A673 (cell line): ENCODE results near the gene RIMKLB. TPM values are rescaled to one million over a fixed set of nuclear protein-coding genes. Genes with fewer than 3 reads are reported as not detected.
"Not testable (repeated sequence)": the region's sequence is repeated elsewhere in the genome, so short reads cannot be mapped to it uniquely, and the experiment has no call there.

Experiments
- BruUV-seq: library from RNA; stranded (reverse); fragments of 400-500 nt; replicated peaks from 2 replicates; lab custom pipeline; 2021; lab: Mats Ljungman, UMichigan
- CTCF ChIA-PET: fragments of 300-600 bp; sonication (Branson Sonifier 250); formaldehyde crosslinking; loops from one replicate; lab custom pipeline; 2022; ENCODE audit warnings: antibody characterized with exemption; lab: Charles Lee
- POLR2A ChIA-PET: fragments of 300-600 bp; sonication (Branson Sonifier 250); formaldehyde crosslinking; loops from one replicate; lab custom pipeline; 2022; ENCODE audit warnings: antibody characterized with exemption; ENCODE audit not compliant: low non-redundant PET; lab: Charles Lee
- DNase-seq: peaks from one replicate; pipeline ENCODE4 v3.0.0-alpha.2; 2015; ENCODE audit warnings: low spot score
- H3K27ac ChIP-seq: fragments of 200-600 bp; sonication (generic); 2 replicates; pipeline ENCODE4 v1.5.1; 2016; ENCODE audit warnings: mixed run types, low read depth, mild to moderate bottlenecking, mixed read lengths, antibody characterized with exemption, low read length; ENCODE audit not compliant: poor library complexity, severe bottlenecking
- H3K27me3 ChIP-seq: fragments of 200-600 bp; sonication (generic); replicated peaks from 2 replicates; pipeline ENCODE4 v1.6.1; 2017; ENCODE audit warnings: mixed run types, low read depth, mild to moderate bottlenecking, mixed read lengths, antibody characterized with exemption, low read length; ENCODE audit not compliant: insufficient read depth, poor library complexity
- H3K36me3 ChIP-seq: fragments of 200-600 bp; sonication (generic); 2 replicates; pipeline ENCODE4 v1.6.1; 2016; ENCODE audit warnings: mixed run types, mild to moderate bottlenecking, mixed read lengths, antibody characterized with exemption, low read length; ENCODE audit not compliant: insufficient read depth, poor library complexity, severe bottlenecking
- H3K4me1 ChIP-seq: fragments of 200-600 bp; sonication (generic); 2 replicates; pipeline ENCODE4 v1.6.1; 2017; ENCODE audit warnings: mixed run types, mild to moderate bottlenecking, mixed read lengths, antibody characterized with exemption, low read length; ENCODE audit not compliant: insufficient read depth, poor library complexity, severe bottlenecking
- H3K4me3 ChIP-seq: fragments of 200-600 bp; sonication (generic); 2 replicates; pipeline ENCODE4 v1.5.1; 2016; ENCODE audit warnings: low read depth, mixed run types, mild to moderate bottlenecking, mixed read lengths, low read length; ENCODE audit not compliant: poor library complexity, severe bottlenecking
- H3K9me3 ChIP-seq: fragments of 200-600 bp; sonication (generic); 2 replicates; pipeline ENCODE4 v1.6.1; 2016; ENCODE audit warnings: mixed run types, low read depth, mild to moderate bottlenecking, mixed read lengths, antibody characterized with exemption, low read length; ENCODE audit not compliant: poor library complexity, severe bottlenecking
- EZH2 ChIP-seq: fragments of 200-600 bp; sonication (generic); IDR thresholded peaks from 2 replicates; pipeline ENCODE4 v1.6.1; 2017; ENCODE audit warnings: borderline replicate concordance, low read depth, mild to moderate bottlenecking, mixed read lengths, antibody characterized with exemption, low read length; ENCODE audit not compliant: poor library complexity, severe bottlenecking
- intact Hi-C: fragments of 100-400 bp; cut with micrococcal nuclease; formaldehyde crosslinking; loops from one replicate; pipeline ENCODE4 v1.10.0; 2022; ENCODE audit not compliant: unreplicated experiment
- total RNA-seq: library from RNA; stranded (reverse); gene quantifications from 2 replicates; pipeline ENCODE4 v1.2.3, GENCODE V29; 2021
- TF ChIP-seq, protein P1 (sequence below): fragments of 300-800, 200-600 bp; sonication (generic); conservative IDR thresholded peaks from 2 replicates; pipeline ENCODE4 v1.5.1; 2017; ENCODE audit warnings: low read depth, mild to moderate bottlenecking, antibody characterized with exemption, low read length, moderate library complexity, mixed read lengths

The RIMKLB gene
- total RNA-seq, 1 experiment from 2014 or later, result 21.9 TPM

DNA sequence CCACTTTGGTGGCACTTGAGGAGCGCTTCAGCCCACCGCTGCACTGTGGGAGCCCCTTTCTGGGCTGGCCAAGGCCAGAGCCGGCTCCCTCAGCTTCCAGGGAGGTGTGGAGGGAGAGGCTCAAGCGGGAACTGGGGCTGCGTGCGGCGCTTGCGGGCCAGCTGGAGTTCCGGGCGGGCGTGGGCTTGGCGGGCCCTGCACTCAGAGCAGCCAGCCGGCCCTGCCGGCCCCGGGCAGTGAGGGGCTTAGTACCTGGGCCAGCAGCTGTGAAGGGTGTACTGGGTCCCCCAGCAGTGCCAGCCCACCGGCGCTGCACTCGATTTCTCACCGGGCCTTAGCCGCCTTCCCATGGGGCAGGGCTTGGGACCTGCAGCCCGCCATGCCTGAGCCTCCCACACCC, 96.8 kb downstream of the RIMKLB start:
- H3K36me3 ChIP-seq, CTCF ChIA-PET, H3K4me1 ChIP-seq, H3K9me3 ChIP-seq, H3K4me3 ChIP-seq, H3K27ac ChIP-seq, DNase-seq, intact Hi-C loops, BruUV-seq, H3K27me3 ChIP-seq: not testable (repeated sequence)
- POLR2A ChIA-PET, result interaction anchor here (0.6 kb wide), 1 partner anchor 103 kb away, joined by 3 read pairs; no protein-coding TSS in a partner anchor

DNA sequence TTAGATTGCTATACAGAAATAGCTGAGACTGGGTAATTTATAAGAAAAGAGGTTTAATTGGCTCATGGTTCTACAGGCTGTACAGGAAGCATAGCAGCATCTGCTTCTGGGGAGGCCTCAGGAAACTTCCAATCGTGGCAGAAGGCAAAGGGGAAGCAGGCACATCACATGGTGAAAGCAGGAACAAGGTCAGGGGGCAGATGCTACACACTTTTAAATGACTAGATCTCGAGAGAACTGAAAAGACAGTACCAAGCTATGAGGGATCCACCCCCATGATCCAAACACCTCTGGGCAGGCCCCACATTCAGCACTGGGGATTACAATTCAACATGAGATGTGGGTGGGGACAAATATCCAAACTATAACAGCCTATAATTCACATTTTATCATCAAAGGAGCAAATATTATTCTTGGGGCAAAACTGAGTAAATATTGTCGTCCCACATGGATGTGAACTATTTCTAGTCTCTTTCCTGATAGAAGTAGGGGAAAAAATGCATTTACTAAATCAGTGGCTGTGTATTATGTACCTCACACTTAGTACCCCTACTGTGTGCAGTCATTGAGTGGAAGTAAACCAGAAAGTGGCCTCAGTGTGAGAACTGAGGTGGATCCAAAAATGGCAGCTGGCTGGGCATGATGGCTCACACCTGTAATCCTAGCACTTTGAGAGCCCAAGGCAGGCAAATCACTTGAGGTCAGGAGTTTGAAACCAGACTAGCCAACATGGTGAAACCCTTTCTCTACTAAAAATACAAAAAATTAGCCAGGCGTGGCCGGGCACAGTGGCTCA, 99.2 kb downstream of the RIMKLB start:
- DNase-seq, result no peak
- intact Hi-C loops, result no loop called here
- BruUV-seq, result no TSS peak
- no peak overlapping the region for H3K27ac ChIP-seq
- H3K4me1 ChIP-seq, result no peaks in the 10 kb centered on the region
- ChIA-PET CTCF (no interaction called here), POLR2A (interaction anchor here (0.7 kb wide), 1 partner anchor 14 kb away, joined by 7 read pairs; no protein-coding TSS in a partner anchor)
- no peaks in the 10 kb centered on the region for H3K36me3 ChIP-seq
- no peak for TF ChIP-seq EZH2
- TF ChIP-seq, protein P1, sequence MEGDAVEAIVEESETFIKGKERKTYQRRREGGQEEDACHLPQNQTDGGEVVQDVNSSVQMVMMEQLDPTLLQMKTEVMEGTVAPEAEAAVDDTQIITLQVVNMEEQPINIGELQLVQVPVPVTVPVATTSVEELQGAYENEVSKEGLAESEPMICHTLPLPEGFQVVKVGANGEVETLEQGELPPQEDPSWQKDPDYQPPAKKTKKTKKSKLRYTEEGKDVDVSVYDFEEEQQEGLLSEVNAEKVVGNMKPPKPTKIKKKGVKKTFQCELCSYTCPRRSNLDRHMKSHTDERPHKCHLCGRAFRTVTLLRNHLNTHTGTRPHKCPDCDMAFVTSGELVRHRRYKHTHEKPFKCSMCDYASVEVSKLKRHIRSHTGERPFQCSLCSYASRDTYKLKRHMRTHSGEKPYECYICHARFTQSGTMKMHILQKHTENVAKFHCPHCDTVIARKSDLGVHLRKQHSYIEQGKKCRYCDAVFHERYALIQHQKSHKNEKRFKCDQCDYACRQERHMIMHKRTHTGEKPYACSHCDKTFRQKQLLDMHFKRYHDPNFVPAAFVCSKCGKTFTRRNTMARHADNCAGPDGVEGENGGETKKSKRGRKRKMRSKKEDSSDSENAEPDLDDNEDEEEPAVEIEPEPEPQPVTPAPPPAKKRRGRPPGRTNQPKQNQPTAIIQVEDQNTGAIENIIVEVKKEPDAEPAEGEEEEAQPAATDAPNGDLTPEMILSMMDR, result no peak
- H3K27me3 ChIP-seq, result no peaks in the 10 kb centered on the region
- no peaks in the 10 kb centered on the region for H3K9me3 ChIP-seq
- no peak overlapping the region for H3K4me3 ChIP-seq

DNA sequence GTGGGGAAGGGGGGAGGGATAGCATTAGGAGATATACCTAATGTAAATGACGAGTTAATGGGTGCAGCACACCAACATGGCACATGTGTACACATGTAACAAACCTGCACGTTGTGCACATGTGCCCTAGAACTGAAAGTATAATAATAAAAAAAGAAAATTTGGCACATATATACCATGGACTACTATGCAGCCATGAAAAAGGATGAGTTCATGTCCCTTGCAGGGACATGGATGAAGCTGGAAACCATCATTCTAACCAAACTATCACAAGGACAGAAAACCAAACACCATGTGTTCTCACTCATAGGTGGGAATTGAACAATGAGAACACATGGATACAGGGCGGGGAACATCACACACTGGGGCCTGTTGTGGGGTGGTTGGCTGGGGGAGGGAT, 103.4 kb downstream of the RIMKLB start:
- H3K4me1 ChIP-seq, BruUV-seq, intact Hi-C loops: not testable (repeated sequence)

DNA sequence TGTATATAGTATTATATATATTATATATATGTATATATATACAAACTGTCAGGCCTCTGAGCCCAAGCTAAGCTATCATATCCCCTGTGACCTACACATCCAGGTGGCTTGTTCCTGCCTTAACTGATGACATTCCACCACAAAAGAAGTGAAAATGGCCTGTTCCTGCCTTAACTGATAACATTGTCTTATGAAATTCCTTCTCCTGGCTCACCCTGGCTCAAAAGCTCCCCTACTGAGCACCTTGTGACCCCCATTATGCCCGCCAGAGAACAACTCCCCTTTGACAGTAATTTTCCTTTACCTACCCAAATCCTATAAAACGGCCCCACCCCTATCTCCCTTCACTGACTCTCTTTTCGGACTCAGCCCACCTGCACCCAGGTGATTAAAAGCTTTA, 107.0 kb downstream of the RIMKLB start:
- intact Hi-C loops, H3K36me3 ChIP-seq, POLR2A ChIA-PET, H3K27ac ChIP-seq, DNase-seq, H3K9me3 ChIP-seq, BruUV-seq, H3K4me3 ChIP-seq, CTCF ChIA-PET, H3K27me3 ChIP-seq, H3K4me1 ChIP-seq: not testable (repeated sequence)

More for the DNA sequence above, 103.4 kb downstream of the RIMKLB start:
- H3K27me3 ChIP-seq, CTCF ChIA-PET, H3K4me3 ChIP-seq, POLR2A ChIA-PET, DNase-seq, H3K27ac ChIP-seq, H3K36me3 ChIP-seq, H3K9me3 ChIP-seq: not testable (repeated sequence)

DNA sequence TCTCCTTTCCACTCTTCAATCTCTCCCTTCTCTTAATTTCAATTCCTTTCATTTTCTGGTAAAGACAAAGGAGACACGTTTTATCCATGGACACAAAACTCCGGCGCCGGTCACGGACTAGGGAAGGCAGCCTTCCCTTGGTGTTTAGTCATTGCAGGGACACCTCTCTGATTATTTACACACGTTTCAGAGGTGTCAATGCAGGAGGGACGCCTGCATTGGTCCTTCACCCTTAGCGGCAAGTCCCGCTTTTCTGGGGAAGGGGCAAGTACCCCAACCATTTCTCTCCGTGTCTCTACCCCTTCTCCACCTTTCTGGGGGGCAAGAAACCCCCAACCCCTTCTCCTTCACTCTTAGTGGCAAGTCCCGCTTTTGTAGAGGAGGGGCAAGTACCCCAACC, 107.7 kb downstream of the RIMKLB start:
- BruUV-seq, CTCF ChIA-PET, H3K4me1 ChIP-seq, H3K9me3 ChIP-seq, DNase-seq, POLR2A ChIA-PET, intact Hi-C loops, H3K36me3 ChIP-seq, H3K27ac ChIP-seq, H3K4me3 ChIP-seq, H3K27me3 ChIP-seq: not testable (repeated sequence)

DNA sequence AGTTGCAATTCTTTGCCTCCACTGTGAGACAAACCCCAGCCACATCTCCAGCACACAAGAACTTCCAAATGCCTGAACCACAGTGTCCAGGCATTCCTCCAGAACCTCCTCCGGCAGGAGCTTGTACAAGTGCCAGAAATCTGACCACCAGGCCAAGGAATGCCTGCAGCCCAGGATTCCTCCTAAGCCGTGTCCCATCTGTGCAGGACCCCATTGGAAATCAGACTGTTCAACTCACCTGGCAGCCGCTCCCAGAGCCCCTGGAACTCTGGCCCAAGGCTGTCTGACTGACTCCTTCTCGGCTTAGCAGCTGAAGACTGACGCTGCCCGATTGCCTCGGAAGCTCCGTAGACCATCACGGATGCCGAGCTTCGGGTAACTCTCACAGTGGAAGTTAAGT, 109.3 kb downstream of the RIMKLB start:
- H3K4me1 ChIP-seq, H3K4me3 ChIP-seq, POLR2A ChIA-PET, BruUV-seq, H3K27me3 ChIP-seq, H3K27ac ChIP-seq, CTCF ChIA-PET, DNase-seq, intact Hi-C loops, H3K36me3 ChIP-seq, H3K9me3 ChIP-seq: not testable (repeated sequence)

DNA sequence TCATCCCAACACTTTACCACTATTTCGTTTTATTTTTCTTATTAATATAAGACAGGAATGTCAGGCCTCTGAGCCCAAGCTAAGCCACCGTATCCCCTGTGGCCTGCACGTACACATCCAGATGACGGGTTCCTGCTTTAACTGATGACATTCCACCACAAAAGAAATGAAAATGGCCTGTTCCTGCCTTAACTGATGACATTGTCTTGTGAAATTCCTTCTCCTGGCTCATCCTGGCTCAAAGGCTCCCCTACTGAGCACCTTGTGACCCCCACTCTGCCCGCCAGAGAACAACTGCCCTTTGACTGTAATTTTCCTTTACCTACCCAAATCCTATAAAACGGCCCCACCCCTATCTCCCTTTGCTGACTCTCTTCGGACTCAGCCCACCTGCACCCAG, 112.3 kb downstream of the RIMKLB start:
- intact Hi-C loops, CTCF ChIA-PET, H3K9me3 ChIP-seq, DNase-seq, POLR2A ChIA-PET, H3K36me3 ChIP-seq, H3K27ac ChIP-seq, H3K27me3 ChIP-seq, H3K4me3 ChIP-seq, BruUV-seq, H3K4me1 ChIP-seq: not testable (repeated sequence)
